Measurements from ENCODE around the gene CCDC126.

- TF ChIP-seq, protein P1, sequence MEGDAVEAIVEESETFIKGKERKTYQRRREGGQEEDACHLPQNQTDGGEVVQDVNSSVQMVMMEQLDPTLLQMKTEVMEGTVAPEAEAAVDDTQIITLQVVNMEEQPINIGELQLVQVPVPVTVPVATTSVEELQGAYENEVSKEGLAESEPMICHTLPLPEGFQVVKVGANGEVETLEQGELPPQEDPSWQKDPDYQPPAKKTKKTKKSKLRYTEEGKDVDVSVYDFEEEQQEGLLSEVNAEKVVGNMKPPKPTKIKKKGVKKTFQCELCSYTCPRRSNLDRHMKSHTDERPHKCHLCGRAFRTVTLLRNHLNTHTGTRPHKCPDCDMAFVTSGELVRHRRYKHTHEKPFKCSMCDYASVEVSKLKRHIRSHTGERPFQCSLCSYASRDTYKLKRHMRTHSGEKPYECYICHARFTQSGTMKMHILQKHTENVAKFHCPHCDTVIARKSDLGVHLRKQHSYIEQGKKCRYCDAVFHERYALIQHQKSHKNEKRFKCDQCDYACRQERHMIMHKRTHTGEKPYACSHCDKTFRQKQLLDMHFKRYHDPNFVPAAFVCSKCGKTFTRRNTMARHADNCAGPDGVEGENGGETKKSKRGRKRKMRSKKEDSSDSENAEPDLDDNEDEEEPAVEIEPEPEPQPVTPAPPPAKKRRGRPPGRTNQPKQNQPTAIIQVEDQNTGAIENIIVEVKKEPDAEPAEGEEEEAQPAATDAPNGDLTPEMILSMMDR (IDR thresholded peaks at IDR 0.05; ENCODE audit: low read length): no peak
- no peak for TF ChIP-seq EZH2 (IDR thresholded peaks at IDR 0.05; ENCODE audit: borderline replicate concordance, low read length)
Observed at GRCh38 chr7:23653942-23654341, 56.8 kb downstream of the CCDC126 start.
